GM19438 (cell line): ENCODE data around the gene MPEG1.

ENCODE experiments used
- ATAC-seq: cut with Tn5 transposase; IDR thresholded peaks from one replicate; pipeline ENCODE4 v1.9.1; 2021; ENCODE audit warnings: low read depth; ENCODE audit not compliant: unreplicated experiment

The MPEG1 gene

DNA sequence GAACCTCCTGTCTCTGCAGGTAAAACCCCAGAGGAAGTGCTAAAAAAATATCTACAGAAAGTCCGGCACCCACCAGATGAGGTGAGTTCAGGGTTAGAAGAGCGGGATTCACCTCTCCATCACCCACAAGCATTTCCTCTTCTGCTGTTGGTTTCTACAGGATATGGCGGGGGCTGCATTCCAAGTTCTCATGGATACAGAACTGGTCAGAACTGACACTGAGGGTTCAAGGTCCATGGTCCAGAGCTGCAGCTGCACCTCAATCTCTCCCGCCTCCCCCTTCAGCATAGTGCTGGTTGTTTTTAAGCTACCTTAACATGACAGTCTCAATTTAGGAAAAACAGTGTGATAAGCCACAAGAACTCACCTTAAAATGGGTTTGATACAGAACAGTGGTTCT lies 21.6 kb downstream of the MPEG1 start:
- no peak for ATAC-seq

GRCh38 chr11:59189986-59190385 lies 22.7 kb downstream of the MPEG1 start:
- ATAC-seq = no peak

GRCh38 chr11:59188954-59189353 lies 23.8 kb downstream of the MPEG1 start:
- ATAC-seq = no peak

- no peak for ATAC-seq
Observed at GRCh38 chr11:59187587-59187986, 25.1 kb downstream of the MPEG1 start.

DNA sequence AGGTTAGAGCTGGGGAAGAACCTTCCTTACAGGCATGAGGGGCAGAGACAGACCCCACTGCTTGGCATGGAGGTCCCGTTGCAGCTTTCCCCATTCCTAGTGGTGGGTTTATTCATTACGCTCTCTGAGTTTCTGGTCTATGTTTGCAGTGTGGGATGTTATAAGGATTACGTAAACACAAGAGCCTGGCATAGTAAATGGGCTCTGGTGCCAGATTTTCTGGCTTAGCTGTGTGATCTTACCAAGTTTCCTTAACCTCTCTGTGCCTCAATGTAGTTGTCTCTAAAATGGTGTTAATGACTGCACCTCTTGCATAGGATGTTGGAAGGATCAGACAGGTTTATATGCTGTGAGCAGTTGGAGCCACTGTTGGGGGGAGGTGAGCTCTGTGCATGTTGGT lies 25.7 kb downstream of the MPEG1 start:
- no peak for ATAC-seq

- no peak for ATAC-seq
Observed at GRCh38 chr11:59186130-59186594, 26.6 kb downstream of the MPEG1 start.

- ATAC-seq = no peak
Observed at GRCh38 chr11:59185386-59185945, 27.3 kb downstream of the MPEG1 start.

- ATAC-seq = no peak
Observed at GRCh38 chr11:59184691-59185339, 27.9 kb downstream of the MPEG1 start.

GRCh38 chr11:59183771-59184170 lies 29.0 kb downstream of the MPEG1 start:
- ATAC-seq = no peak

DNA sequence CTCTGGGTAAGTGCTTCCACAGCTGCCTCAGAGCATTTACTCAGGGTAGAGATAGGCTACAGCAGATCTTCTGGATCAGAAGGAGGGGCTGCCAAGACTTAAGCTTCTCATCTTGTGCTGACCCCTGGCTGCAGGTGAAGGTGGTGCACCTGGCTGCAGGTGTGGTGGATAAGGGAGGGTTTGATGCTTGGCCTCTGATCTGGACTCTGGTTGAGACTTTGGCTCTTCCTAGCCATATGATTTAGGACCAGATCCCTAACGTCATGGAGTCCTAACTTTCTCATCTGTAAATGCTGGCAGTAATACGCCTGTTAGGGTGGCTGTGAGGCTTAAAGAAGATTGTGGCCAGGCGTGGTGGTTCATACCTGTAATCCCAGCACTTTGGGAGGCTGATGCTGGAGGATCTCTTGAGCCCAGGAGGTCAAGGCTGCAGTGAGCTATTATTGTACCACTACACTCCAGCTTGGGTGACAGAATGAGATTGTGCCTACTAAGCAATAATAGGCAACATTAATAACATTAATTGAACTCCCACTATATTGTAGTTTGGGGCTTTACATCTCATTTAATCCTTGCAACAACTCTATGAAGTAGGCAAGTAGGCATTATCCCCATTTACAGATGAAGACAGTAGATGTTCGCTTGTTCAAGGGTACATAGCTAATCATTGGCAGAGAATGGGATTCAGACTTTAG lies 30.1 kb downstream of the MPEG1 start:
- ATAC-seq = no peak

DNA sequence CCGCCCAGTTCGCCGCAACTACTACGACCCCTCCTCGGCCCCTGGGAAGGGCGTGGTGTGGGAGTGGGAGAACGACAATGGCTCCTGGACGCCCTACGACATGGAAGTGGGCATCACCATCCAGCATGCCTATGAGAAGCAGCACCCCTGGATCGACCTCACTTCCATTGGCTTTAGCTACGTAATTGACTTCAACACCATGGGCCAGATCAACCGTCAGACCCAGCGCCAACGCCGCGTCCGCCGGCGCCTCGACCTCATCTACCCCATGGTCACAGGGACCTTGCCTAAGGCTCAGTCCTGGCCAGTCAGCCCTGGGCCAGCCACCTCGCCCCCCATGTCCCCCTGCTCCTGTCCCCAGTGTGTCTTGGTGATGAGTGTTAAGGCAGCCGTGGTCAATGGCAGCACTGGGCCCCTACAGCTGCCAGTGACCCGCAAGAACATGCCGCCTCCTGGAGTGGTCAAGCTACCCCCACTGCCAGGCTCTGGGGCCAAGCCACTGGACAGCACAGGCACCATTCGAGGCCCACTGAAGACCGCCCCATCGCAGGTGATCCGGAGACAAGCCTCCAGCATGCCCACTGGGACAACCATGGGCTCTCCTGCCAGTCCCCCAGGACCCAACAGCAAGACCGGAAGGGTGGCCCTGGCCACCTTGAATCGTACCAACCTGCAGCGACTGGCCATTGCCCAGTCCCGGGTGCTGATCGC lies 30.8 kb downstream of the MPEG1 start:
- ATAC-seq = no peak

DNA sequence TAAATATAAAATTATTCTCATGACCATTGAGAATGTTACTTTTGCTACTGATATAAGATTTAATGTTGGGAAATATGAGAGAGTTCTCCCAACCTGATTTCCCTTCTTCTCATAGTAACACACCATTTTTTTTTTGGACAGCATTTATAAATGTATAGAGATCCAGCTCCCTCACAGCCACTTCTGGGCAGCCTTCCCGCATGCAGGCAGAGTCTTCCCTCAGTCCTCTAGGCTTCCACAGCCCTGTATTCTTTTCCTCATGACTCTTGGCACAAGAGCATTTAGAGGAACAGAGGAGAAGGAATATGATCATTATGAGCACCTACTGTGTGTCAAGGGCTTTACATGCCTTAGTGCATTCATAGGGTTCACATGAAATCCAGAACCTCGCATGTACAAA lies 31.8 kb downstream of the MPEG1 start:
- no peak for ATAC-seq

DNA sequence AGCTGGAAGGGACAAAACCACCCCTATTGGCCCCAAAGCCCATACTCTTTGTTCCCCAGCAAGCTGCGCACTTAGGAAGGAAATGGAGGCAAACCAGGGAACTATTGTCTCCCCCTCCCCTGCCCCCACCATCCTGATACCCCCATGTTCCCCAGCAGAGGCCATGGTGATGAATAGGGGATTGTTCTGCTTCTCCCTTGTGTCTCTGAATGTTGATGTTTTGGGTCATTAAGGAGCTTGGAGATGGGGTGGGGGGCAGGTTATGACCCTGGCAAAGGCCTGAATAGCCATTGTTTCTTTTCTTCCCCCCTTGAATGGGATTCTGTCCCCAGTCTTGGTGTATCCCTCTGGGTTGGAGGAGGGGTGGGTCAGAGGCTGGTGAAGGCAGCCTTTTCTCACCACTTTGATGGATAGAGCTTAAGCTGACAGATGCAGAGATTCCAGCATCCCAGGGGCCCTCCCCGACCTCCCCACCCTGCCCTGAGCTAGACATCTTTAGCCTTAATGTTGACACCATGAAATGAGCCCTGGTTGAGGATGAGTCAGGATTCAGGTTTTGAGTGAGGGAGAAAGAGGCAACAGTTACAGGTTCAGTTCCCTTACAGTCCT lies 32.5 kb downstream of the MPEG1 start:
- ATAC-seq = no peak

DNA sequence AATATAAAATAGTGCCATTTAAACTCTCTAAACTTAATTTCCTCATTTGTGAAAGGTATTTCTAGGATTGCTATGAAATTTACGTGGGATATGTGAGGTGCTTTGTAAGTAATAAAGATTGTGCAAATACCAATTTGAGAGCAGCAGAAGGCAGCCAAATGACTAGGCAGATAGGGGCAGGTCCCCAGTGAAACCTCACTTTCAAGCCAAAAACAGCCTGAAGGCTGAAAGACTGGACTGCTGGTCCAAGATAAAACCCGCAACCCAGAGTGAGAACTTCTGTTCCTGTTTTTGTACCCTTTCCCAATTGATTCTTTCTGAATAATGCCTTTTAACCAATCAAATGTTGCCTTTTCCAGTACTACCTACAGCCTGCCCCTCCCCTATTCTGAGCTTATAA lies 33.6 kb downstream of the MPEG1 start:
- no peak for ATAC-seq

DNA sequence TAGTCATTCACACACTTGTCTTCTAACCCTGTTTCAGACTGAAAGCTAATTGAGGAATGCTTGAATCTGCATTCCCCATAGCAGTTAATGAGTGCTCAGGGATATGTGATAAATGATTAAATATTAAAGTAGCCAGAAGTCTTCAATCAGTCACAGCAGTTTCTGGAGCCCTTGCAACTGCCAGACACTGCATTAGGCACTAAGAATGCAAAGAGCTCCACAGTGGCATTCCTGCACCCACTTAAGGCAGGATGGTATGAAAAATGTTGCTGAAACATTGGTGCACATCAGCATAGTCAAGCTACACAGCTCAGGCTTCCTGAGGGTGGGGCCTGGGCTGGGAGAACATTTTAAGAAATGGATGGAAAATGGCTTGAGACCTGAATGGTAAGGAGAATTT lies 34.3 kb downstream of the MPEG1 start:
- no peak for ATAC-seq

GRCh38 chr11:59176330-59176729 lies 36.4 kb downstream of the MPEG1 start:
- ATAC-seq = no peak

DNA sequence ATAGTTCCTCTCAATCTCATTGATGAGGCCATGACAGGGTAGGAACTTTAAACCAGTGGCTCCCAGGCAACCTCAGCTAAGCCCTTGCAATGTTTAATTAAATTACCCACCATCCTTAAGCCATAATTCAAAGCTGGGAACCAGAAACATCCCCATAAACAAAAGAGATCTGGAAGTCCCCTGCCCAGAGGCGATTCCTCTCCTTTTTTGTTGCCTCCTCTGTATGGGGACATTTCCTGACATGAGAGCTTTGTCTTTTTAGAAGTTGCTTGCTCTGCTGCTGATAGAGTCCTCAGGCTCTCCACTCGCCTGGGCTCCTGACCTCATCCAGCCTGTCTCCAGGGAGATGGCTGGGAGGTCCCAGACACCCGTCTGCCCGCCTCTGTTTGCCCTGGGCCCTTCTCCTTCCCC lies 37.6 kb downstream of the MPEG1 start:
- ATAC-seq = no peak

DNA sequence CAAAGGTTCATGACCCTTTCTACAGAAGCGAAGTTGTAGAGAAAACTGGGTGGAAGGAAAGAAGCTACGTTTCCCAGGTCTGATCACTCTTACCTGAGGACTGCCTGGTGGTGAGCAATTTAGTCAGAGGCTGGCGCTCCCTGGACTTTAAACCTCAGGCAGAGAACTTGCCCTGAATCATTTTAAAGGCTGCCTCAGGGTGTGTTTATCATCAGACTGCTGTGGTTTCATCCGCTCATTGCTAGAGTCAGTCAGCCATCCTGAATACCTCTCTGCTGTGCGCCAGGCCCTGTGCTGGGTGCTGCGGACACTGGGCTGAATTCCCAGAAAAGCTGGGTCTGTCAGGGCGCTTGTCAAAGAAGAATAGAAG lies 38.1 kb downstream of the MPEG1 start:
- no peak for ATAC-seq

- no peak for ATAC-seq
Observed at GRCh38 chr11:59173964-59174663, 38.6 kb downstream of the MPEG1 start.
